ENCODE results near the gene CRTC1. TPM values are rescaled to one million over a fixed set of nuclear protein-coding genes. Genes with fewer than 3 reads are reported as not detected.

Gene CRTC1
- polyA plus RNA-seq, 2 of the 4 experiments (the other 2 are of a cell fraction): 0.87 to 4.0 TPM

- DNase-seq (ENCODE audit: low read depth in 1 of 2, low spot score in 1 of 2) (no peak), ATAC-seq (no peak), FAIRE-seq (no peak)
- H3K4me1 ChIP-seq: no peaks in the 10 kb centered on the region
- H3K9me3 ChIP-seq: no peaks in the 10 kb centered on the region
- no peak overlapping the region for H3K4me3 ChIP-seq
- TF ChIP-seq, protein P1, sequence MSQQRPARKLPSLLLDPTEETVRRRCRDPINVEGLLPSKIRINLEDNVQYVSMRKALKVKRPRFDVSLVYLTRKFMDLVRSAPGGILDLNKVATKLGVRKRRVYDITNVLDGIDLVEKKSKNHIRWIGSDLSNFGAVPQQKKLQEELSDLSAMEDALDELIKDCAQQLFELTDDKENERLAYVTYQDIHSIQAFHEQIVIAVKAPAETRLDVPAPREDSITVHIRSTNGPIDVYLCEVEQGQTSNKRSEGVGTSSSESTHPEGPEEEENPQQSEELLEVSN (IDR thresholded peaks at IDR 0.05; ENCODE audit: borderline replicate concordance, low read depth): no peak
- TF ChIP-seq EHMT2 (IDR thresholded peaks at IDR 0.05; ENCODE audit: low read depth) (no peak), ZC3H11A (IDR thresholded peaks at IDR 0.05) (no peak), SREBF2 (IDR thresholded peaks at IDR 0.05) (no peak), TP53 (CRISPR knock-in tag; IDR thresholded peaks at IDR 0.05) (no peak), FOSL2 (IDR thresholded peaks at IDR 0.05) (no peak), FOSL2 (CRISPR knock-in tag; IDR thresholded peaks at IDR 0.05) (no peak), NPAS2 (CRISPR knock-in tag; IDR thresholded peaks at IDR 0.05; ENCODE audit: borderline replicate concordance) (no peak), RARB (CRISPR knock-in tag; IDR thresholded peaks at IDR 0.05) (no peak)
- TF ChIP-seq, protein P2, sequence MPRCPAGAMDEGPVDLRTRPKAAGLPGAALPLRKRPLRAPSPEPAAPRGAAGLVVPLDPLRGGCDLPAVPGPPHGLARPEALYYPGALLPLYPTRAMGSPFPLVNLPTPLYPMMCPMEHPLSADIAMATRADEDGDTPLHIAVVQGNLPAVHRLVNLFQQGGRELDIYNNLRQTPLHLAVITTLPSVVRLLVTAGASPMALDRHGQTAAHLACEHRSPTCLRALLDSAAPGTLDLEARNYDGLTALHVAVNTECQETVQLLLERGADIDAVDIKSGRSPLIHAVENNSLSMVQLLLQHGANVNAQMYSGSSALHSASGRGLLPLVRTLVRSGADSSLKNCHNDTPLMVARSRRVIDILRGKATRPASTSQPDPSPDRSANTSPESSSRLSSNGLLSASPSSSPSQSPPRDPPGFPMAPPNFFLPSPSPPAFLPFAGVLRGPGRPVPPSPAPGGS (IDR thresholded peaks at IDR 0.05): no peak
- TF ChIP-seq, protein P3, sequence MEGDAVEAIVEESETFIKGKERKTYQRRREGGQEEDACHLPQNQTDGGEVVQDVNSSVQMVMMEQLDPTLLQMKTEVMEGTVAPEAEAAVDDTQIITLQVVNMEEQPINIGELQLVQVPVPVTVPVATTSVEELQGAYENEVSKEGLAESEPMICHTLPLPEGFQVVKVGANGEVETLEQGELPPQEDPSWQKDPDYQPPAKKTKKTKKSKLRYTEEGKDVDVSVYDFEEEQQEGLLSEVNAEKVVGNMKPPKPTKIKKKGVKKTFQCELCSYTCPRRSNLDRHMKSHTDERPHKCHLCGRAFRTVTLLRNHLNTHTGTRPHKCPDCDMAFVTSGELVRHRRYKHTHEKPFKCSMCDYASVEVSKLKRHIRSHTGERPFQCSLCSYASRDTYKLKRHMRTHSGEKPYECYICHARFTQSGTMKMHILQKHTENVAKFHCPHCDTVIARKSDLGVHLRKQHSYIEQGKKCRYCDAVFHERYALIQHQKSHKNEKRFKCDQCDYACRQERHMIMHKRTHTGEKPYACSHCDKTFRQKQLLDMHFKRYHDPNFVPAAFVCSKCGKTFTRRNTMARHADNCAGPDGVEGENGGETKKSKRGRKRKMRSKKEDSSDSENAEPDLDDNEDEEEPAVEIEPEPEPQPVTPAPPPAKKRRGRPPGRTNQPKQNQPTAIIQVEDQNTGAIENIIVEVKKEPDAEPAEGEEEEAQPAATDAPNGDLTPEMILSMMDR (IDR thresholded peaks at IDR 0.05): no peak
- ChIA-PET POLR2A (no interaction called here), CTCF (no interaction called here)
- 94% methylated on average over 27 of the region's 34 CpGs for WGBS (ENCODE audit: missing lambda C conversion rate)
- H3K4me2 ChIP-seq: no peak overlapping the region
- no peak overlapping the region for H3K27ac ChIP-seq
Observed at GRCh38 chr19:18646535-18647370, 36.7 kb upstream of the CRTC1 start.

GRCh38 chr19:18647371-18647767 lies 36.1 kb upstream of the CRTC1 start:
- CTCF ChIA-PET: no interaction called here
- DNase-seq (ENCODE audit: low read depth in 1 of 2, low spot score in 1 of 2): no peak
- no peak for TF ChIP-seq HOXB5 (CRISPR knock-in tag; IDR thresholded peaks at IDR 0.05)
- no peak for TF ChIP-seq BHLHE40 (IDR thresholded peaks at IDR 0.05; ENCODE audit: low read depth, low read length)
- no peak for TF ChIP-seq FOSB (CRISPR knock-in tag; IDR thresholded peaks at IDR 0.05)
- TF ChIP-seq POLR2AphosphoS2 (conservative IDR thresholded peaks at IDR 0.05; ENCODE audit: low read length): no peak
- no peak for TF ChIP-seq REST (IDR thresholded peaks at IDR 0.05)
- TF ChIP-seq, protein P4, sequence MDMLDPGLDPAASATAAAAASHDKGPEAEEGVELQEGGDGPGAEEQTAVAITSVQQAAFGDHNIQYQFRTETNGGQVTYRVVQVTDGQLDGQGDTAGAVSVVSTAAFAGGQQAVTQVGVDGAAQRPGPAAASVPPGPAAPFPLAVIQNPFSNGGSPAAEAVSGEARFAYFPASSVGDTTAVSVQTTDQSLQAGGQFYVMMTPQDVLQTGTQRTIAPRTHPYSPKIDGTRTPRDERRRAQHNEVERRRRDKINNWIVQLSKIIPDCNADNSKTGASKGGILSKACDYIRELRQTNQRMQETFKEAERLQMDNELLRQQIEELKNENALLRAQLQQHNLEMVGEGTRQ (IDR thresholded peaks at IDR 0.05): no peak
- TF ChIP-seq MAX (IDR thresholded peaks at IDR 0.05): no peak
- no peak for TF ChIP-seq RCOR1 (IDR thresholded peaks at IDR 0.05; ENCODE audit: low read depth, low read length)
- TF ChIP-seq FOXS1 (CRISPR knock-in tag; IDR thresholded peaks at IDR 0.05): no peak
- no peak for TF ChIP-seq ELK1 (IDR thresholded peaks at IDR 0.05; ENCODE audit: low read depth, low read length)
- TF ChIP-seq JUNB (IDR thresholded peaks at IDR 0.05): no peak
- TF ChIP-seq, protein P5, sequence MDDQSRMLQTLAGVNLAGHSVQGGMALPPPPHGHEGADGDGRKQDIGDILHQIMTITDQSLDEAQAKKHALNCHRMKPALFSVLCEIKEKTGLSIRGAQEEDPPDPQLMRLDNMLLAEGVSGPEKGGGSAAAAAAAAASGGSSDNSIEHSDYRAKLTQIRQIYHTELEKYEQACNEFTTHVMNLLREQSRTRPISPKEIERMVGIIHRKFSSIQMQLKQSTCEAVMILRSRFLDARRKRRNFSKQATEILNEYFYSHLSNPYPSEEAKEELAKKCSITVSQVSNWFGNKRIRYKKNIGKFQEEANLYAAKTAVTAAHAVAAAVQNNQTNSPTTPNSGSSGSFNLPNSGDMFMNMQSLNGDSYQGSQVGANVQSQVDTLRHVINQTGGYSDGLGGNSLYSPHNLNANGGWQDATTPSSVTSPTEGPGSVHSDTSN (IDR thresholded peaks at IDR 0.05): no peak
- TF ChIP-seq CHD2 (IDR thresholded peaks at IDR 0.05; ENCODE audit: low read length, partially characterized antibody): no peak
- no peak for FAIRE-seq
- no peak overlapping the region for H3K27ac ChIP-seq
- ATAC-seq: no peak
- no peaks in the 10 kb centered on the region for H3K4me1 ChIP-seq
- WGBS (ENCODE audit: missing lambda C conversion rate): 70% methylated on average over 1 of the region's 1 CpG
- no peak overlapping the region for H3K4me3 ChIP-seq
- no peak overlapping the region for H3K4me2 ChIP-seq
- no peaks in the 10 kb centered on the region for H3K9me3 ChIP-seq
- POLR2A ChIA-PET: no interaction called here

Measured in A549 (cell line).